ENCODE results near the gene ICAM2.

DNA sequence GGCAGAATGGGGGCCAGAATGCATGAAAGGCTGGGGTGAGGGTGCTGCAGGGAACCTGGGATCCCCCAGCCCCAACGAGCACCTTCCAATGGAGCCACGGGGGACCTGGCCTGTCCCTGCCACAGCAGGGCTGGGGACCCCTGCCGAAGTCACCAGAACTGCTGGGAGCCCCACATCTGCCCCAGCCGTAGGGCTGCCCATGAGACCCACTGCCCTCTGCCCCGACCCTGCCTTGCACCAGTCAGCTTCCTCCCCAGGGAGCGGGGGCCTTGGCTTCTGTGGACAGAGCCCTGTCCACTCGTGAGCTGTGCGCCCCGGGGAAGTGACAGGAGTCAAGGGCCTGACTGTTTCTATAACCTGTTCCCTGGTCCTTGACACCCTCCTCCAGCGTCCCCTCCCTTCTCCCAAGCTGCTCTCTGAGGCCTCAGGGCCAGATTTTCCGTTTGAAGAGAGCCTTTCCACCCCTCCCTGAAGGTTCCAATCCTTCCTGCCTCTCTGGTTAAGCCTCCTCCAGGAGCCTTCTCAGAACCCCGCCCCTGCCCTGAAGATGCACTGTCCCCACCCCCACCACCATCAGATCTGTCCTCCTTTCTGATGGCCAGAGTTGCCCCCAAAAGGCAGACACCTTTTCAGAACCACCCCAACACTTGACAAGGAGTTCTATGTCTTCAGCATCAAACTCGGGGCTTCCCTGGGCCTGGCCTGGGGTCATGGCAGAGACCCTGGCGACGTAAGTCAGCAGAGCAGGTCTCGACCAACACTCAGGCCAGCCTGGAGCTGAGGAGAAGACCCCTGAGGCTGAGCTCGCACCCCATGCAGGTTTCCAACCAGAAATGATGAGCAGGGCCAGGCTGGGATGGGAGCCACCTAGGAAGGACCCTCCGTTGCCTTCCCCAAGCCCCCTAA lies 33.0 kb downstream of the ICAM2 start:
- TF ChIP-seq POLR2A (IDR thresholded peaks at IDR 0.05) (no peak), EP300 (IDR thresholded peaks at IDR 0.05) (no peak)
- TF ChIP-seq, protein P1, sequence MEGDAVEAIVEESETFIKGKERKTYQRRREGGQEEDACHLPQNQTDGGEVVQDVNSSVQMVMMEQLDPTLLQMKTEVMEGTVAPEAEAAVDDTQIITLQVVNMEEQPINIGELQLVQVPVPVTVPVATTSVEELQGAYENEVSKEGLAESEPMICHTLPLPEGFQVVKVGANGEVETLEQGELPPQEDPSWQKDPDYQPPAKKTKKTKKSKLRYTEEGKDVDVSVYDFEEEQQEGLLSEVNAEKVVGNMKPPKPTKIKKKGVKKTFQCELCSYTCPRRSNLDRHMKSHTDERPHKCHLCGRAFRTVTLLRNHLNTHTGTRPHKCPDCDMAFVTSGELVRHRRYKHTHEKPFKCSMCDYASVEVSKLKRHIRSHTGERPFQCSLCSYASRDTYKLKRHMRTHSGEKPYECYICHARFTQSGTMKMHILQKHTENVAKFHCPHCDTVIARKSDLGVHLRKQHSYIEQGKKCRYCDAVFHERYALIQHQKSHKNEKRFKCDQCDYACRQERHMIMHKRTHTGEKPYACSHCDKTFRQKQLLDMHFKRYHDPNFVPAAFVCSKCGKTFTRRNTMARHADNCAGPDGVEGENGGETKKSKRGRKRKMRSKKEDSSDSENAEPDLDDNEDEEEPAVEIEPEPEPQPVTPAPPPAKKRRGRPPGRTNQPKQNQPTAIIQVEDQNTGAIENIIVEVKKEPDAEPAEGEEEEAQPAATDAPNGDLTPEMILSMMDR (IDR thresholded peaks at IDR 0.05): no peak
